Lung microvascular endothelial cell (primary cell): Measurements from ENCODE around the gene IRF3. TPM values are rescaled to one million over a fixed set of nuclear protein-coding genes. Genes with fewer than 3 reads are reported as not detected.

Experiments used
- DNase-seq, 2 donors: peaks; one replicate each; pipeline versions ENCODE4 v3.0.0 to v3.0.0-alpha.2; 2010; ENCODE audit warnings: low read depth in 2 of 2
- total RNA-seq: library from RNA; depleted of rRNA; stranded (reverse); fragments of >200 nt; gene quantifications from 2 replicates; pipeline ENCODE4 v1.2.1, GENCODE V29; 2014

IRF3 gene, protein sequence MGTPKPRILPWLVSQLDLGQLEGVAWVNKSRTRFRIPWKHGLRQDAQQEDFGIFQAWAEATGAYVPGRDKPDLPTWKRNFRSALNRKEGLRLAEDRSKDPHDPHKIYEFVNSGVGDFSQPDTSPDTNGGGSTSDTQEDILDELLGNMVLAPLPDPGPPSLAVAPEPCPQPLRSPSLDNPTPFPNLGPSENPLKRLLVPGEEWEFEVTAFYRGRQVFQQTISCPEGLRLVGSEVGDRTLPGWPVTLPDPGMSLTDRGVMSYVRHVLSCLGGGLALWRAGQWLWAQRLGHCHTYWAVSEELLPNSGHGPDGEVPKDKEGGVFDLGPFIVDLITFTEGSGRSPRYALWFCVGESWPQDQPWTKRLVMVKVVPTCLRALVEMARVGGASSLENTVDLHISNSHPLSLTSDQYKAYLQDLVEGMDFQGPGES
- 26.8 and 43.1 TPM in 2 replicates for total RNA-seq

- DNase-seq: peak; percentile 97
Measured at GRCh38 chr19:49665351-49666119, at the start of gene IRF3, which contains the start of gene BCL2L12. TSS of gene IRF3 (minus strand) at chr19:49665857. CDS start at chr19:49664838, 1,019 bp downstream. TSS of gene BCL2L12 (plus strand) at chr19:49665933. CDS start at chr19:49666693, 760 bp downstream.

GRCh38 chr19:49713236-49713845 lies 47.7 kb upstream of the IRF3 start:
- DNase-seq: no peak

DNA sequence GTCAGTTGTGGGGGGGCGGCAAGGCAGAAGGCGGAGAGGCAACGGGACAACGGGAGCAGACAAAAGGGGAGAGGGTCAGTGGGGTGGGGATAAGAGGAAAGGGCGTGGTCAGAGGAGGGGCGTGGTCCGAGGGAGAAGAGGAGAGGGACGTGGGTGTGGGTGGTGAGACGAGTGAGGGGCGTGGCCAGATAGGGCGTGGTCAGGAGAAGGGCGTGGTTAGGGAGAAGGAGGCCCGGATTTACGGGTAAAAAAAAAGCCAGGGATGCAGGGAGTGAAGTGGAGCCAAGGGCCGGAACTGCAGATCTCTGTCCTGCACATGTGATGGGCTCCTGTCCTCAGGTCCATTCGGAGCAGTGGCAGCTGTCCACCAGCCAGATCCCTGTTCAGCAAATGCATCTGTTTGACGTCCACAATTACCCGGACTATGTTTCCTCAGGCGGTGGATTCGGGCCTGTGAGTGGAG lies 46.8 kb upstream of the IRF3 start:
- peak in 1 of 2 donors; percentile 21 for DNase-seq

GRCh38 chr19:49710372-49710951 lies 44.8 kb upstream of the IRF3 start:
- DNase-seq: peak in 1 of 2 donors; percentile 16

DNA sequence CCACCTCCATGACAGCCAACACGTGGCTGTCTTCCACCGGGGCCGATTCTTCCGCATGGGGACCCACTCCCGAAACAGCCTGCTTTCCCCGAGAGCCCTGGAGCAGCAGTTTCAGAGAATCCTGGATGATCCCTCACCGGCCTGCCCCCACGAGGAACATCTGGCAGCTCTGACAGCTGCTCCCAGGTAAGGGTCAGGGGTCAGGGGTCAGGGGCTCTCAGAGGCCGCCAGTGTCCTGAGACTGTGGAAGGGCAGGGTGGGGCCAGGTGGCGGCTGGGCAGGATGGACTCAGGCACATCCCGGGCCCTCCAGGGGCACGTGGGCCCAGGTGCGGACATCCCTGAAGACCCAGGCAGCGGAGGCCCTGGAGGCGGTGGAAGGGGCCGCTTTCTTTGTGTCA lies 40.3 kb upstream of the IRF3 start:
- no peak for DNase-seq

DNA sequence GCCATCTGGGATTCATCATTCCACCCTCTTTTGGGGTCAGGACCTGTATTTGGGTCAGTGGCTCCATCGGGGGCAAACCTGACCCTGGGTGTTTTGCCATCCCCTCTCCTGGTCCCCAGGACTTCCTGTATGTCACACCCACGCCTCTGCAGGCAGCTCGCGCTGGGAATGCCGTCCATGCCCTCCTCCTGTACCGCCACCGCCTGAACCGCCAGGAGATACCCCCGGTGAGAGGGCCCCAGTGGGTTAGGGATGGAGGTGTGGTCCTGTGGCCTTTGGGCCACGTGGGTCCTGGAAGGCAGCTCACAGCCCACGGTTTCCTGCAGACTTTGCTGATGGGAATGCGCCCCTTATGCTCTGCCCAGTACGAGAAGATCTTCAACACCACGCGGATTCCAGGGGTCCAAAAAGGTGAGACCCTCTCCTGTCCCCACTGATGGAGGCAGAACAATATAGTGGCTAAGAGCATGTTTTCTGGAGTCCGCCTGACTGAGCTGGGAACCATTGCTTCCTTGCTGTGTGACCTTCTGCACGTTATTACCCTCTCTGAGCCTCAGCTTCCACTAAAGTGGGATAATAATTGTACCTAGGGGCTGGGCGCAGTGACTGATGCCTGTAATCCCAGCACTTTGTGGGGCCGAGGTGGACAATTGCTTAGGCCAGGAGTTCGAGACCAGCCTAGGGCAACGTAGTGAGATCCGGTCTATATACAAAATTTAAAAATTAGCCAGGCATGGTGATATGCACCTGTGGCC lies 39.4 kb upstream of the IRF3 start:
- DNase-seq: no peak

DNA sequence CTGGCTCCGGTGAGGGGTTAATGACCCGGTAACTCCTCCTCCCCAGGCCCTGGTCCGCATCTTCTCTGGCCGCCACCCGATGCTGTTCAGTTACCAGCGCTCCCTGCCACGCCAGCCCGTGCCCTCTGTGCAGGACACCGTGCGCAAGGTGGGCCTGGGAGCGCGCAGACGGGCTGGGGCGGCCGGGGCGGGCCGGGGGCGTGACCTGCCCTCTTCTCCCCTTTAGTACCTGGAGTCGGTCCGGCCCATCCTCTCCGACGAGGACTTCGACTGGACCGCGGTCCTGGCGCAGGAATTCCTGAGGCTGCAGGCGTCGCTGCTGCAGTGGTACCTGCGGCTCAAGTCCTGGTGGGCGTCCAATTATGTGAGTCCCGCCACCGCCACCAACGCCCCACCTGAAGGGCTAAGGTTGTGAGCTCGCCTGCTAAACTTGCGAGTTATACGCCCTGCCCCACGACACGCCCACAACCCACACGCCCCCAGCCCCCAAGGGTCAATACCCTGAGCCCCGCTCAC lies 35.7 kb upstream of the IRF3 start:
- DNase-seq: no peak

DNA sequence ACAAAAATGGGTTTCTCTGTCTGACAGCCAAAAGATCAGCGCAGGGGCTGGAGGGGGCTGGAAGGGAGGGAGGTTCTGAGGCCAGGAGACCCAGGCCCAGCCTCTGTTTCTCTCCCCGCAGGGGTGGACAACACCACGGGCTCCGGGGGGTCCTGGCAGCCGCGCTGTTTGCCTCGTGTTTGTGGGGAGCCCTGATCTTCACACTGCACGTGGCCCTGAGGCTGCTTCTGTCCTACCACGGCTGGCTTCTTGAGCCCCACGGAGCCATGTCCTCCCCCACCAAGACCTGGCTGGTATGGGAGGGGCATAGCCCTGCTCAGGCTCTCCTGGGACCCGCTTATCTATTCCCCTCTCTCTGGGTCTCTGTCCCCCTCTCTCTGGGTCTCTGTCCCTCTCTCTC lies 34.9 kb upstream of the IRF3 start:
- DNase-seq: no peak

DNA sequence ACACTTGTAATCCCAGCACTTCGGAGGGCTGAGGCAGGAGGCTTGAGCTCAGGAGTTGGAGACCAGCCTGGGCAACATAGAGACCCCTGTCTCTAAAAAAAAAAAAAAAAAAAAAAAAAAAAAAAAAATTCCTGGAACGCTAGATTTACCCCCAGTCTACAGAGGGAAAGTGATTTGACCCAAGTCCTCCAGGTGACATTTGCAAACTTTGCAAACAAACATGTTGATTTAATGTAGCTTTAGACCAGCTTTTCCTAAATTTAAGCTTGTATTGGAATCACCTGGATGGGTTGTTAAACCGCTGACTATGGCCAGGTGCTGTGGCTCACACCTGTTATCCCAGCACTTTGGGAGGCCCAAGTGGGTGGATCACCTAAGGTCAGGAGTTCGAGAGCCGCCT lies 33.7 kb upstream of the IRF3 start:
- DNase-seq: no peak

DNA sequence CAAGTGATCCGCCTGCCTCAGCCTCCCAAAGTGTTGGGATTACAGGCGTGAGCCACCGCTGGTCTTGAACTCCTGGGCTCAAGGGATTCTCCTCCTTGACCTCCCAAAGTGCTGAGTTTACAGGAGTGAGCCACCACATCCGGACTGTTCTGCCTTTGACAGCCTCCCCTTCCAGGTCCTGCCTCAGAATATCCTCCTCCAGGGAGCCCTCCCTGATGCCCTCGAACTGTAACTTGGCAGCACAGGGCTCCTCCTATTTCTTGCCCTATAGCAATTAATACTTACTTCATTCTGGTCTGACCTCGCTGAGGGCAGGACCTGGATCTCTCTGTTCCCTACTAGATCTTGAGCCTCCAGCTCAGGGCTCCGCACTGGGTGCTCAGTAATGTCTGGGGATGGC lies 31.2 kb upstream of the IRF3 start:
- DNase-seq: no peak

- no peak for DNase-seq
Measured at GRCh38 chr19:49696115-49696514, 30.5 kb upstream of the IRF3 start.

DNA sequence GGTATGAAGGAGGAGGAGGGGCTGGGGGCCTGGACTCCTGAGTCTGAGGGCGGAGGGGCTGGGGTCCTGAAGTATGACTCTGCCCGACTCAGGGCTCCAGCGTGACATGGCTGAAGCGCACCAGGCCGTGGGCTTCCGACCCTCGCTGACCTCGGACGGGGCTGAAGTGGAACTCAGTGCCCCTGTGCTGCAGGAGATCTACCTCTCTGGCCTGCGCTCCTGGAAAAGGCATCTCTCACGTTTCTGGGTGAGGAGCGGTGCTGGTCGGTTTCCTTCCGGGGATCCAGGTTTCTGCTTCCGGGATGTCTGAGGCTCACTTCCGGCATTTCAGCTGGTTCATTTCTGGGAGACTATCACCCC lies 26.5 kb upstream of the IRF3 start:
- no peak for DNase-seq

GRCh38 chr19:49691243-49692146 lies 25.8 kb upstream of the IRF3 start:
- peak; percentile 70 to 71 for DNase-seq

DNA sequence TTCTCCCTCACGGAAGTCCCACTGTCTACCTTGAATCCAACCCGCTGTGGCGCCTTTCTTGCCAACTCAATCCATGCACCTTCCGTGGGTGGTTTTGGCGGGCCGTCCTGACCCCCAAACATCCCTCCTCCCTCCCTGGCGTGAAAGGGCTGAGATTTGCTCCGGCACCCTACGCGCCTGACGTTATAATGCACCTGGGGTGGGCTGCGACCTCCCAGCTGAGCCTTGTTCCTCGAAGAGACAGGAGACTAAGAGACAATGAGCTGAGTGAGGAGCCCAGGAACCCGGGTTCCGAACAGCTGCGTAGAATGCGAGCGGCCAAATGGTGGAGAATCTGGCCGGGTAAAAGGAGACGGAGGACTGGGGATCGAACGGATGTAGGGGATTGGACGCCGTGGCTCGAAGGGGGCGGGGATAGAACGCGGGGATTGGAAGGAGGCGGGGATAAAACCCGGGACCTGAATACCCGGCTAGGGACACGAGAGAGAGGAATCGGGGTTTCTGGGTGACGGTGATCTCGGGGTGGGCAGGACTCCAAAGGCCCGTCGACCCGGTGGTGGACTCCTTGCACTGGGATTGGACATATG lies 25.1 kb upstream of the IRF3 start, which contains the start of gene CPT1C:
TSS of gene CPT1C (plus strand) at position 461 of the 587 bp plus-strand sequence. CDS start 1,137 bp downstream, outside the sequence.
- peak; percentile 71 to 81 for DNase-seq

DNA sequence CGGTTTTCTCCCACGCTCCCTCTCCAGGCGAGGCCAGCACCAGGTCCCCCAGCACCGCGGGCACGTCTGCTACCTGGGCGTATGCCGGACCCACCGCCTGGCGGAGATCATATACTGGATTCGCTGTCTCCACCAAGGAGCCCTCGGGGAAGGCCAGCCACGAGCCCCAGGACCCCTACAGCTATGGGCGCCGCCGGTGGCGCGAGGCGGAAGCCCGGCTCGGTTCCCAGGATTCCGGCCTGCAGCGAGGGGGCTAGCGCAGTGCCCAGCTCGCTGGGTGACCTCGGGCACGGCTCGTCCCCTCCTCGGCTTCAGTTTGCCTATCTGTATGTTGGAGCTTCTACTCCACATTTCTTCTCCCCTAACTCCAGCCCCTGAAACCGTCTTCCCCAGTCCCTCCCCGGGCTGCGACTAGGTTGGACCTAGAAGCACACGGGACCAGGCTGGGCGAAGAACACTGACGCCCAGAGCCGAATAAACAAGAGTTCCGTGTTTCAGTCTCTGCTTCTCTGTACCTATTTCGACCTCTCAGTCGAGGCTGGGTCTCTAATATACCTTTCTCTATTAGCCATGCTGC lies 24.5 kb upstream of the IRF3 start:
- peak in 1 of 2 donors; percentile 19 for DNase-seq

- peak; percentile 39 to 49 for DNase-seq
Measured at GRCh38 chr19:49689133-49690078, 23.7 kb upstream of the IRF3 start, which contains the start of gene ADM5. TSS of gene ADM5 (plus strand) at chr19:49689594. CDS start at chr19:49689838, 244 bp downstream.

- DNase-seq: peak in 1 of 2 donors; percentile 20
Measured at GRCh38 chr19:49688531-49689132, 23.0 kb upstream of the IRF3 start.
